Fibroblast of pulmonary artery (primary cell): ENCODE measurements around the gene PON1.

ENCODE experiments used
- DNase-seq: peaks from one replicate; pipeline ENCODE4 v3.0.0-alpha.2; 2010; ENCODE audit warnings: low read depth
- H3K4me3 ChIP-seq: replicated peaks from 2 replicates; pipeline ENCODE4 v1.5.1; 2011; ENCODE audit warnings: low read depth, mild to moderate bottlenecking, control low read depth, low read length, moderate library complexity
- CTCF ChIP-seq: IDR thresholded peaks from 2 replicates; pipeline ENCODE4 v1.5.1; 2011; ENCODE audit warnings: mild to moderate bottlenecking, control low read depth, low read length, inconsistent platforms; ENCODE audit errors: missing control alignments

Gene PON1

GRCh38 chr7:95264363-95264891, 59.9 kb downstream of the PON1 start:
- H3K4me3 ChIP-seq = no peak overlapping the region
- no peak for TF ChIP-seq CTCF
- peak; percentile 90 for DNase-seq

- no peak overlapping the region for H3K4me3 ChIP-seq
- TF ChIP-seq CTCF = no peak
- no peak for DNase-seq
Observed at GRCh38 chr7:95263785-95264362, 60.5 kb downstream of the PON1 start.

- no peak overlapping the region for H3K4me3 ChIP-seq
- TF ChIP-seq CTCF = no peak
- DNase-seq = no peak
Observed at GRCh38 chr7:95262875-95263274, 61.5 kb downstream of the PON1 start.

- no peak for TF ChIP-seq CTCF
- H3K4me3 ChIP-seq = no peak overlapping the region
- no peak for DNase-seq
Observed at GRCh38 chr7:95261895-95262415, 62.4 kb downstream of the PON1 start.

- DNase-seq = no peak
- no peak overlapping the region for H3K4me3 ChIP-seq
- no peak for TF ChIP-seq CTCF
Observed at GRCh38 chr7:95255691-95256090, 68.6 kb downstream of the PON1 start.

GRCh38 chr7:95253986-95254385, 70.3 kb downstream of the PON1 start:
- no peak overlapping the region for H3K4me3 ChIP-seq
- DNase-seq = no peak
- TF ChIP-seq CTCF = no peak

GRCh38 chr7:95251966-95252365, 72.4 kb downstream of the PON1 start:
- no peak for DNase-seq
- no peak for TF ChIP-seq CTCF
- no peak overlapping the region for H3K4me3 ChIP-seq
